ENCODE measurements around the gene CCDC185. TPM values are rescaled to one million over a fixed set of nuclear protein-coding genes. Genes with fewer than 3 reads are reported as not detected.
A peak's percentile ranks its signal among the peaks of the same experiment; 100 is the strongest.

CCDC185 gene
- total RNA-seq, 4 donors from 2014 or later: 0.27 TPM; not detected in 3

- Histone ChIP-seq H3K4me3 (replicated peaks in 1 of 3) (no peak overlapping the region), H3K36me3 (no peaks in the 10 kb centered on the region), H3K27ac (no peak overlapping the region), H3K9me3 (no peaks in the 10 kb centered on the region), H3K4me1 (no peaks in the 10 kb centered on the region), H3K27me3 (no peaks in the 10 kb centered on the region)
- 94 to 97% methylated on average over 4 of the region's 4 CpGs for WGBS, 2 donors
- TF ChIP-seq POLR2A (IDR thresholded peaks at IDR 0.05): no peak
- TF ChIP-seq CTCF (IDR thresholded peaks at IDR 0.05): no peak
- no peak for DNase-seq
- intact Hi-C loops (cut with DNase I): no loop called here
These were observed 45.6 kb upstream of the CCDC185 start for GRCh38 chr1:223347583-223347982.

GRCh38 chr1:223348439-223348838 lies 44.8 kb upstream of the CCDC185 start:
- H3K36me3 ChIP-seq: no peaks in the 10 kb centered on the region

GRCh38 chr1:223349241-223349640 lies 44.0 kb upstream of the CCDC185 start:
- Histone ChIP-seq H3K4me3 (replicated peaks in 1 of 3) (no peak overlapping the region), H3K9me3 (no peaks in the 10 kb centered on the region), H3K27ac (no peak overlapping the region), H3K36me3 (no peaks in the 10 kb centered on the region), H3K27me3 (no peaks in the 10 kb centered on the region), H3K4me1 (no peaks in the 10 kb centered on the region)
- intact Hi-C loops (cut with DNase I): no loop called here
- no peak for DNase-seq
- WGBS, 2 donors: 96 to 97% methylated on average over 3 of the region's 3 CpGs
- TF ChIP-seq POLR2A (IDR thresholded peaks at IDR 0.05) (no peak), CTCF (IDR thresholded peaks at IDR 0.05) (no peak)

More at GRCh38 chr1:223348439-223348838, 44.8 kb upstream of the CCDC185 start:
- DNase-seq: no peak
- H3K27ac ChIP-seq: no peak overlapping the region
- TF ChIP-seq CTCF (IDR thresholded peaks at IDR 0.05) (no peak), POLR2A (IDR thresholded peaks at IDR 0.05) (no peak)
- no peaks in the 10 kb centered on the region for H3K4me1 ChIP-seq
- H3K4me3 ChIP-seq (replicated peaks in 1 of 3): no peak overlapping the region
- no peaks in the 10 kb centered on the region for H3K27me3 ChIP-seq
- H3K9me3 ChIP-seq: no peaks in the 10 kb centered on the region
- WGBS, 2 donors: 86 to 88% methylated on average over 2 of the region's 2 CpGs
- intact Hi-C loops (cut with DNase I): no loop called here

GRCh38 chr1:223350361-223350908 lies 42.8 kb upstream of the CCDC185 start:
- TF ChIP-seq POLR2A (IDR thresholded peaks at IDR 0.05): no peak
- no peak for TF ChIP-seq CTCF (IDR thresholded peaks at IDR 0.05)
- Histone ChIP-seq H3K27ac (no peak overlapping the region), H3K4me1 (no peaks in the 10 kb centered on the region), H3K9me3 (no peaks in the 10 kb centered on the region), H3K27me3 (no peaks in the 10 kb centered on the region), H3K4me3 (replicated peaks in 1 of 3) (no peak overlapping the region), H3K36me3 (no peaks in the 10 kb centered on the region)
- DNase-seq: no peak
- intact Hi-C loops (cut with DNase I): no loop called here
- 82 to 85% methylated on average over 5 of the region's 5 CpGs for WGBS, 2 donors

- Histone ChIP-seq H3K27ac (no peak overlapping the region), H3K36me3 (no peaks in the 10 kb centered on the region), H3K4me3 (replicated peaks in 1 of 3) (no peak overlapping the region), H3K9me3 (no peaks in the 10 kb centered on the region), H3K27me3 (no peaks in the 10 kb centered on the region), H3K4me1 (no peaks in the 10 kb centered on the region)
- TF ChIP-seq POLR2A (IDR thresholded peaks at IDR 0.05) (no peak), CTCF (IDR thresholded peaks at IDR 0.05) (no peak)
- DNase-seq: peak; percentile 16
- 38 to 53% methylated on average over 7 of the region's 7 CpGs for WGBS, 2 donors
- intact Hi-C loops (cut with DNase I): no loop called here
These were observed 40.3 kb upstream of the CCDC185 start for GRCh38 chr1:223352944-223353343.
